ENCODE measurements around the gene ANAPC13.

GRCh38 chr3:134449951-134450350 lies 35.8 kb downstream of the ANAPC13 start:
- no peak for TF ChIP-seq CTCF (conservative IDR thresholded peaks at IDR 0.05; ENCODE audit: low read length)
- TF ChIP-seq EZH2phosphoT487 (IDR thresholded peaks at IDR 0.05; ENCODE audit: borderline replicate concordance, low read depth, low read length), result no peak
